GM11168 (cell line): ENCODE measurements around the gene EBF4.

Source experiments
- in situ Hi-C: fragments of 300-500 bp; cut with MboI; formaldehyde crosslinking; loops from one replicate; pipeline ENCODE4 v1.12.0; 2022; ENCODE audit warnings: low sequenced_read_pairs; ENCODE audit not compliant: unreplicated experiment

The EBF4 gene, protein sequence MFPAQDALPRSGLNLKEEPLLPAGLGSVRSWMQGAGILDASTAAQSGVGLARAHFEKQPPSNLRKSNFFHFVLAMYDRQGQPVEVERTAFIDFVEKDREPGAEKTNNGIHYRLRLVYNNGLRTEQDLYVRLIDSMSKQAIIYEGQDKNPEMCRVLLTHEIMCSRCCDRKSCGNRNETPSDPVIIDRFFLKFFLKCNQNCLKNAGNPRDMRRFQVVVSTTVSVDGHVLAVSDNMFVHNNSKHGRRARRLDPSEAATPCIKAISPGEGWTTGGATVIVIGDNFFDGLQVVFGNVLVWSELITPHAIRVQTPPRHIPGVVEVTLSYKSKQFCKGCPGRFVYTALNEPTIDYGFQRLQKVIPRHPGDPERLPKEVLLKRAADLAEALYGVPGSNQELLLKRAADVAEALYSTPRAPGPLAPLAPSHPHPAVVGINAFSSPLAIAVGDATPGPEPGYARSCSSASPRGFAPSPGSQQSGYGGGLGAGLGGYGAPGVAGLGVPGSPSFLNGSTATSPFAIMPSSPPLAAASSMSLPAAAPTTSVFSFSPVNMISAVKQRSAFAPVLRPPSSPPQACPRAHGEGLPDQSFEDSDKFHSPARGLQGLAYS

DNA sequence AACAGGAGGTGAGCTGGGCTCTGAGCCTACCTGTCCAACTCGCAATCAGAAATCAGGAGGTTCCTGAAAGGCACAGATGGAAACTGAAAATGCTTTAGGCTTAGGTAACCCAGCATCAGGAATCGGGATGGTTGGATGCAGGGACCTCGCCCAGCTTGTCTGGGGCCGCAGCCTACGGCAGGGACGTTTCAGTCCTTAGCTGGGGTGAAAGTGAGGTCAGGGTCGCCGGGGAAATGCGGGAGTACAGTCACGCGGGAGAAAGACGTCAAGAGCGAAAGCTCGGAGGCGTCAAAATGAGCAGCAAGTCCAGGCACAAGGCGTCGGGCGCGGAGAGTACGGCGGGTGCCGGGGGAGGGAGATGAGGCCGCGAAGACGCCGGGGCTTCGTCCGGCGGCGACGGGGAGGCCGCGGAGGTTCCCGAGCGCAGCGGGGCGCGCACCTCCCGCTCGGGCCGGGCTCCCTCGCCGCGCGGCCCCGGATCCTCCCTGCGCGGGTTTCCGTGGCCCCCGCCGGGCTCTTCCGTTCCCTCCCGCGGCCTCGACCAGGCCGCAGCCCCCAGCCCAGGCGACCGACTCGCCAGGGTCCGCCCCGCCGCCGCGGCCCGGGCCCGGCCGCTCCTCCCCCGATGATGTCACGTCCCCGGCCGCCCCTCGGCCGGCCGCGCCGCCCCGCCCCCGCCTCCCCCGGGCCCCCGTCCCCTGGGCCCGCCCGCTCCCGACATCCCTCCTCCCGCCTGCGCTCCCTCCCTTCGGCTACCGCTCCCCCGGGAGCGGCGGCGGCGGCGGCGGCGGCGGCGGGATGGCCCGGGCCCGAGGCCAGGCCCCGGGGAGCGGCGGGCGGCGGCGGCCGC is at the start of gene EBF4:
TSS of gene EBF4 (plus strand) at position 745 of the 850 bp plus-strand sequence. CDS start 866 bp downstream, outside the sequence.
- in situ Hi-C loops, result no loop called here

DNA sequence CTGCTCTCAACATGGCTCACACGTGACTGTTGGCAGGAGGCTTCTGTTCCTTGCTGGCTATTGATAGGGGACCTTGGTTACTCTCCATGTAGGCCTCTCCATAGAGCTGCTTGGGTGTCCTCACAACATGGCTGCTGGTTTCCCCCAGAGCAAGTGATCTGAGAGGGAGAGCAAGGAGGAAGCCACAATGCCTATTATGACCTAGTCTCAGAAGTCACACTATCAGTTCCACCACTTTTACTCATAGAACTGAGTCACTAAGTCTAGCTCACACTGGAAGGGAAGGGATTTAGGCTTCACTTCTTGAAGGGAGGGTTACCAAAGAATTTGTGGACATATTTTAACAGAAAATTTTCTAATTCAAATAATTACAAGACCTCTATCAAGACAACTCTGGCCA is 48.9 kb upstream of the EBF4 start:
- in situ Hi-C loops, result no loop called here

DNA sequence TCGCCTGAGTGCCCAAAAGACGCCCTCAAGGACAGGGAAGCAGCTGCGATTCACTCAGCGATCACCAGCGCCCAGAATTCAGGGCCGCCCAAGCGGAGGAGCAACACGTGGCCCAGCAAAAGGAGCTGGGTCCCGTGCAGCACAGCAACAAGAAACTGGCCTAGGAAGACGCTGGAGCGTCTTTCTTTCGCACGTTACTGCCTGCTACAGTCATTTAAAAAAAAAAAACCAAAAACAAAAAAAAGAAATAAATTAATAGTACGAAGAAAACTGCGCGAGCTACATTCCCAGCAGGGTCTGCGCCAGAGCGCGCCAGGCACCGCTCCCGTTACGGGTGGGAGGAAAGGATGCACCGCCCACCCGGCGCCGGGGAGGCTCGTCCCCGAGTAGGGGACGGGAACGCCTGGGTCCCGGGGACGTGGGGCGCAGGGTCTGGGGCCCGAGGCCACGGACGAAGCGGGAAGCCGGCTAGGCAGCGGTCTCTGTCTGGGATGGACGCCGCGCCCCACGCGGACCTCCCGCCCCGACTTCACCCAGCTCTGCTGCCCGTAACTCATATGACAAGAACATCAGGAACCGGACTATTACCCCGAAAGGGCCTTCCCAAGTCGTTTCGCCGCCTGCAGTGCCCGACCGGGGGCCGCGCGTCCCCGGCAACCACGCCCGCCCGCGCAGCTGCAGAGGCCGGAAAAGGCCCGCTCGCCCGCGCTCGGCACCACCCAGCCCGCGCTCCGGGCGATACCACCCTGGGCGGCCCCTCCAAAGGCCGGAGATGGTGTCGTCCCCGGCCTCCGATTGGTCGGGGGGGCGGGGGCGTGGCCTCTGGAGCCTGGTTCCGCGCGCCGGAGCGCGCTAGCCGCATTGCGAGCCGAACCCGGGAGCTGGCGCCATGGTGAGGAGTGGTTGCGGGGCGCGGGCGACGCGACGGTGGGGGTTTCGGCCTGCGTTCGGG is 40.5 kb upstream of the EBF4 start, which contains the start of gene NOP56:
TSS of gene NOP56 (plus strand) at position 861 of the 952 bp plus-strand sequence. CDS start at position 890, 29 bp downstream.
- in situ Hi-C loops, result no loop called here

DNA sequence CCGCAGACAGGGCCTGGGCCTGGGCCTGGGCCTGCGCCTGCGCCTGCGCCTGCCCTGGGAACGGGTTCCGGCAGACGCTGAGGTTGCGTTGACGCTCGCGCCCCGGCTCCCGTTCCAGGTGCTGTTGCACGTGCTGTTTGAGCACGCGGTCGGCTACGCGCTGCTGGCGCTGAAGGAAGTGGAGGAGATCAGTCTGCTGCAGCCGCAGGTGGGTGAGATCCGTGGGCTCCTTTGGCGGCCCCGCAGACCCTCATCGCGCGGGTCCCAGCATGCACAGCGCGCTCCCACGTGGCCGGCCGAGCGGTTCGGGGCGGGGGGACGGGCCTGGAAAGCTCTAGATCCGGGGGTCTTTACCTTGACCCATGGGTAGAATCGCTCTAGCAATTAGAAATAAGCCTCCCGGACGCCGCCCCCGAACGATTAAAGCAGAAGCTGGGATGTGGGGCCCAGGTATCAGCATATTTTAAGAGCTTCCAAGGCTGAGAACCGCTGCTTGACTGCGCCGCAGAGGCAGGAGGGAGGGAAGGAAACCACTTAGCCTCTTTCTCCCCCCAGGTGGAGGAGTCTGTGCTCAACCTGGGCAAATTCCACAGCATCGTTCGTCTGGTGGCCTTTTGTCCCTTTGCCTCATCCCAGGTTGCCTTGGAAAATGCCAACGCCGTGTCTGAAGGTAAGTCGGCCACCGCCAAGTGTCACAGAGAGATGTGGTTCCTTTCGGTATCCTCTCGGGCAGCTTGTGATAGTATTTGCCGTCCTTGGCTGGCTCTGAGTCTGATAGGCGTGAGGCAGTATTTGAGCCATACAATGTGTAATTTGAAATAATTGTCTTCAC is 39.6 kb upstream of the EBF4 start:
- in situ Hi-C loops, result no loop called here

DNA sequence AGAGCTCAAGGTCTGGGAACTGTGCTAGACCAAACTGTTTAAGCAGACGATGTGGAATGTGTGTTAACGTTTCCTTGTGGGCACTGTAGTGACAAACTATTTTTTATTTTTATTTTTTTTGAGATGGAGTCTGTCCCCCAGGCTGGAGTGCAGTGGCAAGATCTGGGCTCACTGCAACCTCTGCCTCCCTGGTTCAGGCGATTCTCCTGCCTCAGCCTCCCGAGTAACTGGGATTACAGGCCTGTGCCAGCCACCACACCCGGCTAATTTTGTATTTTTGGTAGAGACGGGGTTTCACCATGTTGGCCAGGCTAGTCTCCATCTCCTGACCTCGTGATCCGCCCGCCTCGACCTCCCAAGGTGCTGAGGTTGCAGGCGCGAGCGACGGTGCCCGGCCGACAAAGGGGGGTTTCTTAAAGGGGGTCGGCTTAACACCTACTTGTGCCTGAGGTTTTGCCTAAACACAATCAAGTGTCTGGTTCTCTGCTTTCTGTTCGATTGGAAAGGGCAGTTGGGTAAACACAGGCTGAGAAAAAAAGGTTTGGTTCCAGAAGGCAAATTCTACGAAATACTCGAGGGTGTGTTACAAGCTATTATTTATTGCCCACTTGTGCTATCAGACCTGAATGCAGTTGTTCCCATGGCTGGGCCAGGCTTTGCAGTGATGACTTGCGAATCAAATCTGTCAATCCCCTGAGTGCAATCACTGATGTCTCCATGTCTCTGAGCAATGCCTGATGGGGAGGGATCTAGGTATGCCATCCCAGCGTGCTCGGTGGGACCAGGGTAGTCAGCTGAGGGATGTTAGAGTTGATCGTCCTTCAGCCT is 38.8 kb upstream of the EBF4 start:
- in situ Hi-C loops, result no loop called here

DNA sequence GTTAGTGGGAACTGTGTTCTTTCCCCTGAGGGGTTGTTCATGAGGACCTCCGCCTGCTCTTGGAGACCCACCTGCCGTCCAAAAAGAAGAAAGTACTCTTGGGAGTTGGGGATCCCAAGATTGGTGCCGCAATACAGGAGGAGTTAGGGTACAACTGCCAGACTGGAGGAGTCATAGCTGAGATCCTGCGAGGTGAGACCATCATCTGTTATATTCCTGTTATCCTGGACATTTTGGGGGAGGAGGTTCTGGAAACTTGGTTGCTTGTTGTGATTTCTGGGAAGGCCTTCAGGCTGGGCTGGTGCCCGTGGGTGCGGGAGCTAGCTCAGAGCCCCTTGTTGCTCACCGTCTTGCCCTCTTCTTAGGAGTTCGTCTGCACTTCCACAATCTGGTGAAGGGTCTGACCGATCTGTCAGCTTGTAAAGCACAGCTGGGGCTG is 38.2 kb upstream of the EBF4 start:
- in situ Hi-C loops, result no loop called here

DNA sequence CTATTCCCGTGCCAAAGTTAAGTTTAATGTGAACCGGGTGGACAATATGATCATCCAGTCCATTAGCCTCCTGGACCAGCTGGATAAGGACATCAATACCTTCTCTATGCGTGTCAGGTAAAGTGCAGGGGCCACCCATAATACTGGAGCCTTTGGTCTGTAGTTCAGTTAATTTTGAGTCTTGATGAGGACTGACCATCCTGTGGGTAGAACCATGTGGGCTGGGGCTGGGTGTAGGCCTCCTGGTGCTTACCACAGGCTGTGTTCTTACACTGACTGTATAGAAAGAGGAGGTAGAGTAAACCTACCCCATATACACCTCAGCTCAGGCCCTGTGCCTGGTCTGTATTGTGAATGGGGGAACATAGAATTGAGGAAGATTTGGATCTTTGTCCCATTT is 37.7 kb upstream of the EBF4 start:
- in situ Hi-C loops, result no loop called here

DNA sequence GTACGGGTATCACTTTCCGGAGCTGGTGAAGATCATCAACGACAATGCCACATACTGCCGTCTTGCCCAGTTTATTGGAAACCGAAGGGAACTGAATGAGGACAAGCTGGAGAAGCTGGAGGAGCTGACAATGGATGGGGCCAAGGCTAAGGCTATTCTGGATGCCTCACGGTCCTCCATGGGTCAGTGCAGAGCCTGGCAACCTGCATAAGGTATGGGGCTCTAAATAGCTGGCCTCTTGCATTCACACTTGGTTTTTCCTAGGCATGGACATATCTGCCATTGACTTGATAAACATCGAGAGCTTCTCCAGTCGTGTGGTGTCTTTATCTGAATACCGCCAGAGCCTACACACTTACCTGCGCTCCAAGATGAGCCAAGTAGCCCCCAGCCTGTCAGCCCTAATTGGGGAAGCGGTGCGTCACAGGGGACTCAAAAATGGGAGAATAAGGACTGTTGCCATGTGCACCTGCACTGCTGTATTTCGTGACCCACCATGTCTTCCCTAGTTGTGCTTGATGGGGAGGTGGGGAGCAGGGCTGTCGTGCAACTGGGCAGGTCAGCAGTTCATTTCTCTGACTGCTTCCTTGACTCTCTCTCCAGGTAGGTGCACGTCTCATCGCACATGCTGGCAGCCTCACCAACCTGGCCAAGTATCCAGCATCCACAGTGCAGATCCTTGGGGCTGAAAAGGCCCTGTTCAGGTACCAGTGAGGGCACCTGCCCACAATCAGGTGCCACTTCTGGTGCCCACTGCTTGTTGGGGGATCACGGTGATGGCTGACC is 37.1 kb upstream of the EBF4 start:
- in situ Hi-C loops, result no loop called here

DNA sequence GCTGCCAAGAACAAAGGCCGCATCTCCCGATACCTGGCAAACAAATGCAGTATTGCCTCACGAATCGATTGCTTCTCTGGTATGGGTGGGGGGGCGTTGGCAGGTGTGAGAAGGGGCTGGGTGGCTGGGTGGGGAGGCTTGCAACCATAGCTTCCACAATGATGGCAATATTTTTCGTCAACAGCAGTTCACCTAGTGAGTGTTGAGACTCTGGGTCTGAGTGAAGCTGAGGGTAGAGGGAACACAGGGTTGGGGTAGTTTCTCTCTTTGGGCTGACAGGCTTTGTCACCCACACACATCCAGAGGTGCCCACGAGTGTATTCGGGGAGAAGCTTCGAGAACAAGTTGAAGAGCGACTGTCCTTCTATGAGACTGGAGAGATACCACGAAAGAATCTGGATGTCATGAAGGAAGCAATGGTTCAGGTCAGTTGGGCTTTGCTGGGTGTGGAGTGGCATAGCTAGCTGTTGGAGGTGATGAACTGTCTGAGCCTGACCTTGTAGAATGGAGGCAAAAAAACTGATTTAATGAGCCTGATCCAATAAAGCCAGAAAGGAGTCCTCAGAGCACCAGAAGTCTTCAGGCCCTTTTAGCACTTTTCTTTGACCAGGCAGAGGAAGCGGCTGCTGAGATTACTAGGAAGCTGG is 36.0 kb upstream of the EBF4 start:
- in situ Hi-C loops, result no loop called here

DNA sequence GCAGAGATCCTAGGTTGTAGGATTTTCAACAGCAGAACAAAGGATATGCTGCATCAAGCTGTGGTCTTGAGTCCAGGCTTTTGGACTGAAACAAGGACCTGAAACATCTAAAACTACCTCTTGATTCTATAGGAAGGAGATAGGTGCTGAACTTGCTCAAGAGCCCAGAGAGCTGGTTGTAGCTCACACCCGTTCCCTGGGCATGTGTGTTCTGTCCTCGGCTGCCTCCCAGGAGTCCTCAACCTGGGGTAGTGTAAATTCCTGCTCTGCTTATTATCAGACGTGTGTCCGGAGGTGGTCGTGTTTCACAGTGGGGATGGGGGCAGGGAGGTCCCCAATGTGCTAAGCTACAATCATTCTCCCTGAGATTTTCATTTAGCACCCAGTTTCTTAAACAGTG is 35.3 kb upstream of the EBF4 start:
- in situ Hi-C loops, result no loop called here

DNA sequence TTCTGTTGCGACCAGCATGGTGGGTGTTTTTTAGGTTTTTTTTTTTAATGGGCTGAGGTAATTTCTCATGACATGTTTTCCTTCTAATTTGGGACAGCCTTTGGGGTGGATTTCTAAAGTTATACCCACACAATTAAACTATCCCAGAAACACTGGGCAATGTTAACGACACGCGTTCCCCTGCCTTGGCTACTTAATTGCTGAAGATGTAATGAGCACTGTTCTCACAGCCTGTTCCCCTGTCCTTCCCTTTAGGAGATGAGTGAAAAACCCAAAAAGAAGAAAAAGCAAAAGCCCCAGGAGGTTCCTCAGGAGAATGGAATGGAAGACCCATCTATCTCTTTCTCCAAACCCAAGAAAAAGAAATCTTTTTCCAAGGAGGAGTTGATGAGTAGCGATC is 34.9 kb upstream of the EBF4 start:
- in situ Hi-C loops, result no loop called here

DNA sequence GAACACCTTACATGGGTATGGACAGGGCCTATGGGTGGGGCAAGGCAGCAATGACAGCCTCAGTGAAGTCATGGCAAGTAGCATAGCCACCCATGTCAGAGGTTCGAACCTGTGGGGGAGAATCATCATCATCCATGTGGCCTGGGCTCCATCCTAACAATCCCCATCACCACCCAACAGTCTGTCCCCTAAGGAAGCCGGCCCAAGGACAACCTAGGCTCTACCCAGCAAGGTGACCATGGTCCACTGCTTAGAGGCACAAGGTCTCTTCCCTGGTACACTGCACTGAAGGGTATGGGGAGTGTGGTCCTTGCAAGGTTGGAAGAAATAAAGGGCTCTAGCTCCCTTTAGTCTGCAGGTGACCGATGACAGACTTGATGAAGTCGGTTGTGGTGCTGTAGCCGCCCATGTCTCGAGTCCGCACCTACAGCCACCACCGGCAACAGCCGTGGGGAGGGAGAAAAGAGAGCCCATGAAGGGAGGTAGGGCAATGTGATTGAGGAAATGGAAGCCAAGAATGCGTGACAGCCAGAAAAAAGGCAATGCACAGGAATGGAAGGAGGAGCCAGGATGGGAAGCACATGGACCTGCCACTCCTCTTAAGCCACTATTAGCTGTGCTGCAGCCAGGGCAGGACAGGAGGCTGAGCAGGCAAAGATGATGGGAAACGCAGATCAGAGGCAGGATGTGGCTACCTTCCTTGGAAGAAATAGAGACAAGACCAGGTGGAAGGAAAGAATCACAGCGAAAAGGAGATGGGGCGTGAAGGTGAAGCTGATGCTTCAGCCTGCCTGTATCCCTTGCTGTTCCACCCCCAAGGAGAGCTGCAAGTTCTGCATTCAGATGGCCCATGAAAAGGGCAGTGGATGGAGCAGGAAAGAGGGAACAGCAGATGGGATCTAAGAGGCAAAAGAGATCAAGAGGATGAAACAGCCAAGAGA is 33.9 kb upstream of the EBF4 start:
- in situ Hi-C loops, result no loop called here

DNA sequence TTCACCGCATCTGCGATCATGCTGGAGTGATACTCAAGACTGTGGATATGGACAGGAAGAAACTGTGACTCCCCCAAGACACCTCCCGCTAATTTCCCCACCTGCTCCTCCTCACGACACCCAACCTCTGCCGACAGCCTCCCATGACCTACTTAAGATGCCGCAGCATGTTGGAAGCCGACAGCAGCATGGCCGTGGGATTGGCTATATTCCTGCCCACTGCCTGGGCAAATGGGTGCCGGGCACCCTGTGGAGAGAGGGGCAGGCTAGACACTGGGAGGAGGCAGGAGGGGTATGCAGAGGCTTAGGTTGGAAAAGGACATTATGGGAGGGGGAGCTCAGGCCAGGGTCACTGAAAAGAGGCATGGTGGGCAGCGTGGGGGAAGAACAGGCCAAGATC is 33.0 kb upstream of the EBF4 start:
- in situ Hi-C loops, result no loop called here

DNA sequence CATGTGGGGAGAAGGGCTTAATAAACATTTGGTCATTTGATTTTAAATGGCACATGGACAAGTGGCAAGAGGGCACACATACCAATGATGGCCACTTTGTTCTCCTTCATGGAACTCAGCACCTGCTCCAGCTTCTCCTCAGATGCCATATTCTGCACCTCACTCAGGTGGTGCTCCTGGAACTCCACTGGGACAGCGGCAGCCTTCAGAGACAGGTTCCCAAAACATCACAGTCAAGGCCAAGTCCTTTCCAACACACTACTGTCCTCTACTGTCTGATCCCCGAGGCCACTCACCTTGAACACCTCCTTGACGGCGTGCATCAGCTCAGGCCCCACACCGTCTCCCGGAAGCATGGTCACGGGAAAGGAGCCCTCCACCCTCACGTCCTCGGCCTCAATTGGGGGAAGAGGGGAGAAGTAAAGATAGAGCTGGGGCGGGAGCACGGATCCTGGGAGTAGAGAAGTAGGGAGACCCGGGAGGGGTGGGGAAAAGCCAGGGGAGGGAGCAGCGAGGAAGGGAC is 29.2 kb upstream of the EBF4 start:
- in situ Hi-C loops, result no loop called here

DNA sequence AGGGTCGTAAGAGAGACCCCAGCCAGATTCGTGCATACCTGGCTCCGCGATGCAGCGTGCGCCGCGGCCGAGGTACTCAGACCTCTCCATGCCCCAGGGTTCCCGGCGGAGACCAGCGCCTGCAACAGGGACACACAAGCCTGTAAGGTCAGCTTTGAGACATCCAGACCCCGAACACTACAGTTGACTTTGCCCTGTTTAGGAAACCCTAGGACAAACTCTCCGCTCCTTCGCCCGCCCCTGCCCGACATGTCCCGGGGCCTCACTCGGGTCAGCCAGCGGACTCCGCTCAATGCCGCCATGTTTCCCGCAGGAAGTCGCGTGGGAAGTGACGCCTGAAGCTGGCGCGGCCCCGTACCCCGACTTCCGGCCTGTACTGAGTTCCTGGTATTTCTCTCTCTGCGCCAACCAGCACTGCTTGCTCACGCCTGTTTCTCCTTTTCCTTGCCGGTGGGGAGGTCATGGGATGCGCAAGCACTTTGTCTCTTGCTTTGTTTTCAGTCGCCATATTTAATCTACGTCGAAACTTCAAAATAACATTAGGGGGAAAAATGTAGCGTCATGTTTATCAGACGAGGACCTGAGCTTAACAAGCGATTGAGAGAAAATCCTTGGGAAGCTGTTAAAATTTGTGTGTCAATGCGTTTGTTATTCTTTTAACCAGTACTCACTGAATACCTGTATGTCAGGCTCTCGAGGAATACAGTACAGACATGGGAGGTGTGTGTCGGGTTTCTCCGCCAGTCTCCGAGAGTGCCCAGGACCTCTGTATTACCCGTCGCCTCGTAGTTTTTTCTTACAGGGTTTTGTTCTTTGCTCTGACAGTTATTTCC is 28.5 kb upstream of the EBF4 start, which contains the start of gene IDH3B:
TSS of gene IDH3B (minus strand) at position 330 of the 833 bp plus-strand sequence. CDS start at position 302, 28 bp downstream.
- in situ Hi-C loops, result no loop called here
